SK-N-SH treated with all-trans-retinoic acid at 6 μM for 48 hours (cell line): ENCODE measurements around the gene VPS13D.

Experiments
- ATAC-seq: fragments of 200-7000 bp; cut with Tn5 transposase; 3 replicates; pipeline ENCODE4 v1.9.1; 2020; ENCODE audit warnings: mild to moderate bottlenecking, moderate library complexity
- ARNTL ChIP-seq: fragments of 450-650 bp; formaldehyde crosslinking; IDR thresholded peaks from 2 replicates; pipeline ENCODE4 v1.5.0; 2020; ENCODE audit warnings: low read depth, mild to moderate bottlenecking, moderate library complexity, borderline replicate concordance
- BACH2 ChIP-seq: fragments of 250-450 bp; sonication (Bioruptor Pico); IDR thresholded peaks from 2 replicates; pipeline ENCODE4 v1.9.0; 2021; ENCODE audit warnings: mild to moderate bottlenecking, borderline replicate concordance
- CREB5 ChIP-seq: fragments of 250-450 bp; sonication (Bioruptor Pico); IDR thresholded peaks from 2 replicates; pipeline ENCODE4 v1.5.1; 2020; ENCODE audit warnings: low read depth, mild to moderate bottlenecking, moderate library complexity
- CSDC2 ChIP-seq: fragments of 250-450 bp; sonication (Bioruptor Pico); IDR thresholded peaks from 2 replicates; pipeline ENCODE4 v1.5.0; 2020; ENCODE audit warnings: mild to moderate bottlenecking, moderate library complexity
- ESRRG ChIP-seq: fragments of 250-450 bp; sonication (Bioruptor Pico); IDR thresholded peaks from 2 replicates; pipeline ENCODE4 v1.6.1; 2021; ENCODE audit warnings: mild to moderate bottlenecking
- GLIS3 ChIP-seq: fragments of 250-450 bp; sonication (Bioruptor Pico); IDR thresholded peaks from 2 replicates; pipeline ENCODE4 v1.5.0; 2020; ENCODE audit warnings: mild to moderate bottlenecking, moderate library complexity
- ISL1 ChIP-seq: fragments of 250-450 bp; sonication (Bioruptor Pico); IDR thresholded peaks from 2 replicates; pipeline ENCODE4 v2.1.2; 2022; ENCODE audit warnings: mild to moderate bottlenecking, moderate library complexity
- OSR1 ChIP-seq: fragments of 250-450 bp; sonication (Bioruptor Pico); IDR thresholded peaks from 2 replicates; pipeline ENCODE4 v1.8.0; 2022; ENCODE audit warnings: moderate library complexity, mild to moderate bottlenecking, inconsistent platforms
- PATZ1 ChIP-seq: fragments of 250-450 bp; sonication (Bioruptor Pico); IDR thresholded peaks from 2 replicates; pipeline ENCODE4 v1.8.0; 2020; ENCODE audit warnings: mild to moderate bottlenecking, moderate library complexity, borderline replicate concordance
- PPARA ChIP-seq: fragments of 250-450 bp; sonication (Bioruptor Pico); IDR thresholded peaks from 2 replicates; pipeline ENCODE4 v1.5.0; 2020; ENCODE audit warnings: mild to moderate bottlenecking, borderline replicate concordance
- RARB ChIP-seq: fragments of 250-450 bp; sonication (Bioruptor Pico); IDR thresholded peaks from 2 replicates; pipeline ENCODE4 v1.8.0; 2021; ENCODE audit warnings: mild to moderate bottlenecking, moderate library complexity
- SNAI2 ChIP-seq: fragments of 250-450 bp; sonication (Bioruptor Pico); IDR thresholded peaks from 2 replicates; pipeline ENCODE4 v1.5.0; 2020; ENCODE audit warnings: mild to moderate bottlenecking, moderate library complexity
- TCF4 ChIP-seq: fragments of 250-450 bp; sonication (Bioruptor Pico); IDR thresholded peaks from 2 replicates; pipeline ENCODE4 v1.8.0; 2021; ENCODE audit warnings: mild to moderate bottlenecking, moderate library complexity, borderline replicate concordance
- TOX ChIP-seq: fragments of 250-450 bp; sonication (Bioruptor Pico); IDR thresholded peaks from 2 replicates; pipeline ENCODE4 v1.8.0; 2021; ENCODE audit warnings: mild to moderate bottlenecking, moderate library complexity, borderline replicate concordance
- ZC3H10 ChIP-seq: fragments of 250-450 bp; sonication (Bioruptor Pico); IDR thresholded peaks from 2 replicates; pipeline ENCODE4 v1.5.1; 2021; ENCODE audit warnings: mild to moderate bottlenecking, moderate library complexity
- ZFP3 ChIP-seq: fragments of 250-450 bp; sonication (Bioruptor Pico); IDR thresholded peaks from 2 replicates; pipeline ENCODE4 v1.5.0; 2020; ENCODE audit warnings: mild to moderate bottlenecking, moderate library complexity
- ZFP30 ChIP-seq: fragments of 450-650 bp; formaldehyde crosslinking; IDR thresholded peaks from 2 replicates; pipeline ENCODE4 v1.5.0; 2022; ENCODE audit warnings: mild to moderate bottlenecking, moderate library complexity
- ZNF565 ChIP-seq: fragments of 450-650 bp; formaldehyde crosslinking; conservative IDR thresholded peaks from 2 replicates; pipeline ENCODE4 v1.5.0; 2020; ENCODE audit warnings: low read depth, mild to moderate bottlenecking, moderate library complexity
- ZNF70 ChIP-seq: fragments of 450-650 bp; formaldehyde crosslinking; IDR thresholded peaks from 2 replicates; pipeline ENCODE4 v1.5.0; 2020; ENCODE audit warnings: mild to moderate bottlenecking, moderate library complexity
- ZNF8 ChIP-seq: fragments of 450-650 bp; formaldehyde crosslinking; IDR thresholded peaks from 2 replicates; pipeline ENCODE4 v1.5.0; 2020; ENCODE audit warnings: mild to moderate bottlenecking, moderate library complexity
- TF ChIP-seq, protein P1 (sequence below): fragments of 250-450 bp; sonication (Bioruptor Pico); IDR thresholded peaks from 2 replicates; pipeline ENCODE4 v1.5.1; 2021; ENCODE audit warnings: mild to moderate bottlenecking, moderate library complexity
- TF ChIP-seq, protein P2 (sequence below): fragments of 250-450 bp; sonication (Bioruptor Pico); IDR thresholded peaks from 2 replicates; pipeline ENCODE4 v1.5.0; 2020; ENCODE audit warnings: mild to moderate bottlenecking, moderate library complexity
- TF ChIP-seq, protein P3 (sequence below): fragments of 250-450 bp; sonication (Bioruptor Pico); IDR thresholded peaks from 2 replicates; pipeline ENCODE4 v1.8.0; 2021; ENCODE audit warnings: low read depth, mild to moderate bottlenecking, moderate library complexity, borderline replicate concordance

VPS13D gene

GRCh38 chr1:12327566-12327965, 97.7 kb downstream of the VPS13D start:
- no peak for ATAC-seq
- TF ChIP-seq ZNF70: no peak
- no peak for TF ChIP-seq BACH2
- no peak for TF ChIP-seq ZFP30 (CRISPR knock-in tag)
- TF ChIP-seq CREB5 (CRISPR knock-in tag): no peak
- TF ChIP-seq ESRRG (CRISPR knock-in tag): no peak
- TF ChIP-seq, protein P1, sequence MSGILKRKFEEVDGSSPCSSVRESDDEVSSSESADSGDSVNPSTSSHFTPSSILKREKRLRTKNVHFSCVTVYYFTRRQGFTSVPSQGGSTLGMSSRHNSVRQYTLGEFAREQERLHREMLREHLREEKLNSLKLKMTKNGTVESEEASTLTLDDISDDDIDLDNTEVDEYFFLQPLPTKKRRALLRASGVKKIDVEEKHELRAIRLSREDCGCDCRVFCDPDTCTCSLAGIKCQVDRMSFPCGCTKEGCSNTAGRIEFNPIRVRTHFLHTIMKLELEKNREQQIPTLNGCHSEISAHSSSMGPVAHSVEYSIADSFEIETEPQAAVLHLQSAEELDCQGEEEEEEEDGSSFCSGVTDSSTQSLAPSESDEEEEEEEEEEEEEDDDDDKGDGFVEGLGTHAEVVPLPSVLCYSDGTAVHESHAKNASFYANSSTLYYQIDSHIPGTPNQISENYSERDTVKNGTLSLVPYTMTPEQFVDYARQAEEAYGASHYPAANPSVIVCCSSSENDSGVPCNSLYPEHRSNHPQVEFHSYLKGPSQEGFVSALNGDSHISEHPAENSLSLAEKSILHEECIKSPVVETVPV: no peak
- TF ChIP-seq GLIS3 (CRISPR knock-in tag): no peak
- TF ChIP-seq TCF4 (CRISPR knock-in tag): no peak

DNA sequence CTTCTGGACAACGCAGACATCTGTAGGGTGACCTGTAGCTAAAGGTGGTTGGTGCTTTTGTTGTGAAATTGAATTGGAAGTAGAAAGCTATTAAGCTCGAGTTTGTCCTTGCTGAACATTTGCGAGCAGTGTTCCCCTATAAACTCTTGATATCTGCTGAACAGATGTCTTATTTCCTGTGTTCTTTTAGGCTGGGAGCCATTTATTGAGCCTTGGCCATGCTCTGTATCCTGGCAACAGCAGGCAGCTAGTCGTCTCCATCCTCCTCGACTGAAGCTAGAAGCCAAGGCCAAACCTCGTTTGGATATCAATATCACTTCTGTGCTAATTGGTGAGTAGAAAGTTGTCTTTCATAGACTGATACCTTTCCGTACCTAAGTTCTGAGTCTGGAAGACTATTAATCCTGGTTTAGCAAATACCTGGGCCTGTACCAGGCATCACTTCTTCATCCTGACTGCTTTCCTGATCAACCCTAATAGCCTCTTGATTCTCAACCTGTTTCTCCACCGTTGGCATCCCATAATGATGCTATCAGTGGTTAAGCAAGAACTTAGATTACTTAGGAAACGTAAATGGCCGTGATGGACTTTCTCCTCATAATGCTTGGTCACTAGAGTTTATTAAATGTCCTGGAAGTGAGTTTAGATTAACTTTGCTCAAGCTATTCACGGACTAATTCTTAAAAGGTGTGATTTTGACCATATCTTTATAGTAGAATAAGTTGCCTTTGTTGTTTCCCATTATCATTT, 103.4 kb downstream of the VPS13D start:
- no peak for ATAC-seq
- no peak for TF ChIP-seq BACH2
- TF ChIP-seq ZNF8 (CRISPR knock-in tag): no peak

- no peak for ATAC-seq
- TF ChIP-seq GLIS3 (CRISPR knock-in tag) (no peak), ZC3H10 (CRISPR knock-in tag) (no peak), OSR1 (no peak), SNAI2 (CRISPR knock-in tag) (no peak), PATZ1 (CRISPR knock-in tag) (no peak), ZFP3 (no peak), ARNTL (CRISPR knock-in tag) (no peak), TOX (no peak), ESRRG (CRISPR knock-in tag) (no peak), PPARA (CRISPR knock-in tag) (no peak), ZNF70 (no peak), ISL1 (CRISPR knock-in tag) (no peak), RARB (no peak), ZNF565 (CRISPR knock-in tag) (no peak)
- TF ChIP-seq, protein P1: no peak
- TF ChIP-seq, protein P2, sequence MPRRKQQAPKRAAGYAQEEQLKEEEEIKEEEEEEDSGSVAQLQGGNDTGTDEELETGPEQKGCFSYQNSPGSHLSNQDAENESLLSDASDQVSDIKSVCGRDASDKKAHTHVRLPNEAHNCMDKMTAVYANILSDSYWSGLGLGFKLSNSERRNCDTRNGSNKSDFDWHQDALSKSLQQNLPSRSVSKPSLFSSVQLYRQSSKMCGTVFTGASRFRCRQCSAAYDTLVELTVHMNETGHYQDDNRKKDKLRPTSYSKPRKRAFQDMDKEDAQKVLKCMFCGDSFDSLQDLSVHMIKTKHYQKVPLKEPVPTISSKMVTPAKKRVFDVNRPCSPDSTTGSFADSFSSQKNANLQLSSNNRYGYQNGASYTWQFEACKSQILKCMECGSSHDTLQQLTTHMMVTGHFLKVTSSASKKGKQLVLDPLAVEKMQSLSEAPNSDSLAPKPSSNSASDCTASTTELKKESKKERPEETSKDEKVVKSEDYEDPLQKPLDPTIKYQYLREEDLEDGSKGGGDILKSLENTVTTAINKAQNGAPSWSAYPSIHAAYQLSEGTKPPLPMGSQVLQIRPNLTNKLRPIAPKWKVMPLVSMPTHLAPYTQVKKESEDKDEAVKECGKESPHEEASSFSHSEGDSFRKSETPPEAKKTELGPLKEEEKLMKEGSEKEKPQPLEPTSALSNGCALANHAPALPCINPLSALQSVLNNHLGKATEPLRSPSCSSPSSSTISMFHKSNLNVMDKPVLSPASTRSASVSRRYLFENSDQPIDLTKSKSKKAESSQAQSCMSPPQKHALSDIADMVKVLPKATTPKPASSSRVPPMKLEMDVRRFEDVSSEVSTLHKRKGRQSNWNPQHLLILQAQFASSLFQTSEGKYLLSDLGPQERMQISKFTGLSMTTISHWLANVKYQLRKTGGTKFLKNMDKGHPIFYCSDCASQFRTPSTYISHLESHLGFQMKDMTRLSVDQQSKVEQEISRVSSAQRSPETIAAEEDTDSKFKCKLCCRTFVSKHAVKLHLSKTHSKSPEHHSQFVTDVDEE (CRISPR knock-in tag): no peak
- TF ChIP-seq, all 23 proteins: peak for 0
These were observed 106.0 kb downstream of the VPS13D start for GRCh38 chr1:12335815-12336214.

DNA sequence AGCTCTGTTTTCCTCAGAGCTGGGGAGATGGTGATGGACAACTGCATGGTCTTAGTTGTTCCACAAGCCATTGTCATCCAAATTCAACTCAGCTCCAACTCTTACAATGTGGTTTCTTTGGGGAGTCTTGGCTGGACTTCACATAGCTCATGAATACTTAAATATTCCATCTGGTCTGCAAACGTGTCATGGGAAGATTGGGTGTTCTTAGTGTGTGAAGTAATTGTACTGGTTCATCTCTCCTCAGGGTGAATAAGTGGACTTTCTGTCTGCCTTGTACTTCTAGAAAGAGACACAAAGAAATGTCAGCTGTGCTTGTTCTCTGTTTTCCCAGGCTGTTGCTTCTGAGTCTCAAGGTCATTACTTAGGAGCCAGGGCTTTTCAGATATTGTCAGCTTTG, 106.6 kb downstream of the VPS13D start:
- ATAC-seq: no peak
- TF ChIP-seq BACH2 (no peak), ARNTL (CRISPR knock-in tag) (no peak), TCF4 (CRISPR knock-in tag) (no peak), ZFP3 (no peak), ZFP30 (CRISPR knock-in tag) (no peak), RARB (no peak), TOX (no peak), SNAI2 (CRISPR knock-in tag) (no peak), CSDC2 (no peak), ZNF565 (CRISPR knock-in tag) (no peak)
- TF ChIP-seq, protein P3, sequence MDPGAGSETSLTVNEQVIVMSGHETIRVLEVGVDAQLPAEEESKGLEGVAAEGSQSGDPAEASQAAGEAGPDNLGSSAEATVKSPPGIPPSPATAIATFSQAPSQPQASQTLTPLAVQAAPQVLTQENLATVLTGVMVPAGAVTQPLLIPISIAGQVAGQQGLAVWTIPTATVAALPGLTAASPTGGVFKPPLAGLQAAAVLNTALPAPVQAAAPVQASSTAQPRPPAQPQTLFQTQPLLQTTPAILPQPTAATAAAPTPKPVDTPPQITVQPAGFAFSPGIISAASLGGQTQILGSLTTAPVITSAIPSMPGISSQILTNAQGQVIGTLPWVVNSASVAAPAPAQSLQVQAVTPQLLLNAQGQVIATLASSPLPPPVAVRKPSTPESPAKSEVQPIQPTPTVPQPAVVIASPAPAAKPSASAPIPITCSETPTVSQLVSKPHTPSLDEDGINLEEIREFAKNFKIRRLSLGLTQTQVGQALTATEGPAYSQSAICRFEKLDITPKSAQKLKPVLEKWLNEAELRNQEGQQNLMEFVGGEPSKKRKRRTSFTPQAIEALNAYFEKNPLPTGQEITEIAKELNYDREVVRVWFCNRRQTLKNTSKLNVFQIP (CRISPR knock-in tag): no peak
- TF ChIP-seq, protein P1: no peak
